ENCODE measurements around the gene GRID2.

Gene GRID2

DNA sequence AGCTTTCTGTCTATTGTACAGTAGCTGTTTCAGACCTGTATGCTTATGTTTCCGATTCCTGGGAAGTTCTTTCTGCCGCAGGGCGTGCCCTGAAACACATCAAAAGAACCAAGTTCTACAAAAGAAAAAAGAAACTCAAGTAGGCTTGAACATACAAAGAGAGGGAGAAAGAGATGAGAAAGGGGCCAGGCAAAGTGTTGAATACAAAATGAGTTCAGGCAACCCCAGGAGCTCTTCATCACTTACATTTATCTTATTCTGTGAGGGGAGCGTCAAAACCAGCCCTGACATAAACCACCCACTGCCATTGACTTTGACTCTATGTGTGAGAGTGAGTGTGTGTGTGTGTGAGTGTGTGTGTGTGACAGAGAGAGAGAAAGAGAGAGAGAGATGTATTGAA lies 1498.3 kb downstream of the GRID2 start:
- DNase-seq: no peak
- Histone ChIP-seq H2BK12ac (ENCODE audit: low read length) (no peak overlapping the region), H4K91ac (ENCODE audit: low read depth, low read length) (no peak overlapping the region), H2BK5ac (ENCODE audit: low read depth, low read length, poor library complexity) (no peak overlapping the region), H3K18ac (ENCODE audit: low read length) (no peak overlapping the region), H3K4ac (ENCODE audit: low read depth, low read length) (no peak overlapping the region), H3K9me3 (ENCODE audit: insufficient read depth, low read depth, low read length) (no peaks in the 10 kb centered on the region), H3K4me1 (ENCODE audit: control insufficient read depth in 1 of 2, insufficient read depth in 2 of 2, low read length in 2 of 2) (no peaks in the 10 kb centered on the region), H2BK120ac (ENCODE audit: insufficient read depth, low read length, poor library complexity) (no peak overlapping the region), H4K12ac (ENCODE audit: low read depth, low read length) (no peak overlapping the region), H2AK5ac (ENCODE audit: low read length) (no peak overlapping the region), H3K9ac (ENCODE audit: low read length) (no peak overlapping the region), H3K4me3 (ENCODE audit: low read depth, low read length) (no peak overlapping the region), H3K27ac (ENCODE audit: low read depth, low read length) (no peak overlapping the region), H3K14ac (ENCODE audit: low read length) (no peak overlapping the region), H3K27me3 (ENCODE audit: insufficient read depth, low read length) (no peaks in the 10 kb centered on the region), H3K36me3 (ENCODE audit: control insufficient read depth in 1 of 2, insufficient read depth in 2 of 2, low read length in 2 of 2) (no peaks in the 10 kb centered on the region), H3K23ac (ENCODE audit: low read length) (no peak overlapping the region), H3K79me2 (ENCODE audit: control insufficient read depth, insufficient read depth, low read length, poor library complexity) (no peaks in the 10 kb centered on the region), H3K4me2 (ENCODE audit: low read length) (no peak overlapping the region), H4K8ac (ENCODE audit: low read depth, low read length) (no peak overlapping the region), H3K79me1 (ENCODE audit: low read length) (no peaks in the 10 kb centered on the region), H2AFZ (ENCODE audit: insufficient read depth, low read length, poor library complexity) (no peak overlapping the region)
- no CpG with 5 or more reads among the region's 4 CpGs for WGBS (ENCODE audit: extremely low coverage, insufficient coverage, insufficient read length)

DNA sequence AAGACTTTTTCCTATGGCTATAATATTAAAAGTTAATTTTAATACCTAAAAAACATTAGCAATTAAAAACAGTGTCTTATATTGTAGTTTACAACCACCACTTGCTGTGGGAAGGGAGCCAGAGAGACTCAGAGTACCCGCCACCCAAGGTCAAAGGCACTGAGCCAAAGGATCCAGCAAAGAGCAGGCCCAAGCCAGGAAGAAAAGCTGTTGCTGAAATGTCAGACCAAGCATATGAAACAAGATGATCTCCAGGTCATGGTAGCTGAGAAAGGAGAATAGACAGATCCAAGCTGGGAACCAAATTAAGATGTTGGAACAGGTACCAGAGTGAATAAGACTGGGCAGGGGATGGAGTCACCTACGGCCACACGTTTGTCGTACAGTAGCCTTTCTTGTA lies 1506.0 kb downstream of the GRID2 start:
- Histone ChIP-seq H3K79me2 (ENCODE audit: control insufficient read depth, insufficient read depth, low read length, poor library complexity) (no peaks in the 10 kb centered on the region), H4K8ac (ENCODE audit: low read depth, low read length) (no peak overlapping the region), H2BK5ac (ENCODE audit: low read depth, low read length, poor library complexity) (no peak overlapping the region), H3K27ac (ENCODE audit: low read depth, low read length) (no peak overlapping the region), H3K9ac (ENCODE audit: low read length) (no peak overlapping the region), H4K91ac (ENCODE audit: low read depth, low read length) (no peak overlapping the region), H3K27me3 (ENCODE audit: insufficient read depth, low read length) (no peaks in the 10 kb centered on the region), H2BK12ac (ENCODE audit: low read length) (no peak overlapping the region), H2AFZ (ENCODE audit: insufficient read depth, low read length, poor library complexity) (no peak overlapping the region), H3K4ac (ENCODE audit: low read depth, low read length) (no peak overlapping the region), H3K9me3 (ENCODE audit: insufficient read depth, low read depth, low read length) (no peaks in the 10 kb centered on the region), H3K23ac (ENCODE audit: low read length) (no peak overlapping the region), H3K79me1 (ENCODE audit: low read length) (no peaks in the 10 kb centered on the region), H4K12ac (ENCODE audit: low read depth, low read length) (no peak overlapping the region), H3K4me1 (ENCODE audit: control insufficient read depth in 1 of 2, insufficient read depth in 2 of 2, low read length in 2 of 2) (no peaks in the 10 kb centered on the region), H3K4me2 (ENCODE audit: low read length) (no peak overlapping the region), H2BK120ac (ENCODE audit: insufficient read depth, low read length, poor library complexity) (no peak overlapping the region), H2AK5ac (ENCODE audit: low read length) (no peak overlapping the region), H3K14ac (ENCODE audit: low read length) (no peak overlapping the region), H3K36me3 (ENCODE audit: control insufficient read depth in 1 of 2, insufficient read depth in 2 of 2, low read length in 2 of 2) (no peaks in the 10 kb centered on the region), H3K4me3 (ENCODE audit: low read depth, low read length) (no peak overlapping the region), H3K18ac (ENCODE audit: low read length) (no peak overlapping the region)
- WGBS (ENCODE audit: extremely low coverage, insufficient coverage, insufficient read length): no CpG with 5 or more reads among the region's 4 CpGs
- no peak for DNase-seq

DNA sequence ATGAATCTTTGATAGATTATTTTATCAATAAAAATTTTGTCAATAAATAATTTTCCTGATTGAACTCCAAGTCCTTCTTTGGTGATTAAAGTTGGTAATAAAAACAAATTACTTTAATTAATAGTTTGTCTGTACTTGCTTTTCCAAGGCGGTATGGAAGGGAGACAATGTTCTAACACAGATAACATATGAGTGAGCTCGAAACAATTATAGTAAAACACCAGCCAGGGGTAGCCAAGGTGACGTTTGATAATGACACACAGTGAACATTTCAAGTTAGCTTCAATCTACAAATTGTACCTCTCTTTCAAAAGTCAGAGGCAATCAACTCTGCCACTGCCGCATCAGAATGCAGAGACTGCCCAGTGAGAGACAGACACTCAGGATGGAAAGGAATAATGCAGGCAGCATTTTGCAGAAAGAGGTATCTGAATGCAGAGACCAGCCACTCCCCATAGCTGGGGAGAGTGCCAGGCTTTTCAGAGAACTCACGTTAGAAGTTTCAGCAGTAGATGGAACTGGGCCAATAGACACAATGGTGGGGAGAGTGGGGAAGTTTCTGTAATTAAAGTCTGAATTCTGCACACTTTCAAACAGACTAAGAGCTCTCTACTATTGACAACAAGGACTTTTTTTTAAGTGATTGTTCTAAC lies 1506.7 kb downstream of the GRID2 start:
- no peak overlapping the region for H3K9ac ChIP-seq (ENCODE audit: low read length)
- no peaks in the 10 kb centered on the region for H3K79me2 ChIP-seq (ENCODE audit: control insufficient read depth, insufficient read depth, low read length, poor library complexity)
- no peak overlapping the region for H2BK120ac ChIP-seq (ENCODE audit: insufficient read depth, low read length, poor library complexity)
- no peaks in the 10 kb centered on the region for H3K79me1 ChIP-seq (ENCODE audit: low read length)
- no peak overlapping the region for H2AK5ac ChIP-seq (ENCODE audit: low read length)
- H3K9me3 ChIP-seq (ENCODE audit: insufficient read depth, low read depth, low read length): no peaks in the 10 kb centered on the region
- H3K4me3 ChIP-seq (ENCODE audit: low read depth, low read length): no peak overlapping the region
- H3K14ac ChIP-seq (ENCODE audit: low read length): no peak overlapping the region
- H2BK12ac ChIP-seq (ENCODE audit: low read length): no peak overlapping the region
- H3K18ac ChIP-seq (ENCODE audit: low read length): no peak overlapping the region
- no peaks in the 10 kb centered on the region for H3K36me3 ChIP-seq (ENCODE audit: control insufficient read depth in 1 of 2, insufficient read depth in 2 of 2, low read length in 2 of 2)
- no peak overlapping the region for H3K4ac ChIP-seq (ENCODE audit: low read depth, low read length)
- H4K8ac ChIP-seq (ENCODE audit: low read depth, low read length): no peak overlapping the region
- no peak overlapping the region for H3K23ac ChIP-seq (ENCODE audit: low read length)
- no peaks in the 10 kb centered on the region for H3K27me3 ChIP-seq (ENCODE audit: insufficient read depth, low read length)
- no peaks in the 10 kb centered on the region for H3K4me1 ChIP-seq (ENCODE audit: control insufficient read depth in 1 of 2, insufficient read depth in 2 of 2, low read length in 2 of 2)
- no peak for DNase-seq
- no peak overlapping the region for H3K4me2 ChIP-seq (ENCODE audit: low read length)
- no peak overlapping the region for H4K91ac ChIP-seq (ENCODE audit: low read depth, low read length)
- WGBS (ENCODE audit: extremely low coverage, insufficient coverage, insufficient read length): no CpG with 5 or more reads among the region's 5 CpGs
- no peak overlapping the region for H3K27ac ChIP-seq (ENCODE audit: low read depth, low read length)
- H2AFZ ChIP-seq (ENCODE audit: insufficient read depth, low read length, poor library complexity): no peak overlapping the region
- no peak overlapping the region for H4K12ac ChIP-seq (ENCODE audit: low read depth, low read length)
- no peak overlapping the region for H2BK5ac ChIP-seq (ENCODE audit: low read depth, low read length, poor library complexity)

- no peak overlapping the region for H2AK5ac ChIP-seq (ENCODE audit: low read length)
- no peaks in the 10 kb centered on the region for H3K27me3 ChIP-seq (ENCODE audit: insufficient read depth, low read length)
- H3K36me3 ChIP-seq (ENCODE audit: control insufficient read depth in 1 of 2, insufficient read depth in 2 of 2, low read length in 2 of 2): no peaks in the 10 kb centered on the region
- no peak overlapping the region for H2AFZ ChIP-seq (ENCODE audit: insufficient read depth, low read length, poor library complexity)
- H2BK120ac ChIP-seq (ENCODE audit: insufficient read depth, low read length, poor library complexity): no peak overlapping the region
- no peak overlapping the region for H3K4me3 ChIP-seq (ENCODE audit: low read depth, low read length)
- no peaks in the 10 kb centered on the region for H3K79me1 ChIP-seq (ENCODE audit: low read length)
- no peak overlapping the region for H3K4ac ChIP-seq (ENCODE audit: low read depth, low read length)
- H4K91ac ChIP-seq (ENCODE audit: low read depth, low read length): no peak overlapping the region
- no peak overlapping the region for H3K27ac ChIP-seq (ENCODE audit: low read depth, low read length)
- WGBS (ENCODE audit: extremely low coverage, insufficient coverage, insufficient read length): no CpG with 5 or more reads among the region's 2 CpGs
- no peaks in the 10 kb centered on the region for H3K4me1 ChIP-seq (ENCODE audit: control insufficient read depth in 1 of 2, insufficient read depth in 2 of 2, low read length in 2 of 2)
- no peak overlapping the region for H3K18ac ChIP-seq (ENCODE audit: low read length)
- DNase-seq: no peak
- no peak overlapping the region for H3K4me2 ChIP-seq (ENCODE audit: low read length)
- no peak overlapping the region for H2BK12ac ChIP-seq (ENCODE audit: low read length)
- H4K8ac ChIP-seq (ENCODE audit: low read depth, low read length): no peak overlapping the region
- no peaks in the 10 kb centered on the region for H3K79me2 ChIP-seq (ENCODE audit: control insufficient read depth, insufficient read depth, low read length, poor library complexity)
- H2BK5ac ChIP-seq (ENCODE audit: low read depth, low read length, poor library complexity): no peak overlapping the region
- H3K9ac ChIP-seq (ENCODE audit: low read length): no peak overlapping the region
- H3K23ac ChIP-seq (ENCODE audit: low read length): no peak overlapping the region
- H3K14ac ChIP-seq (ENCODE audit: low read length): no peak overlapping the region
- no peaks in the 10 kb centered on the region for H3K9me3 ChIP-seq (ENCODE audit: insufficient read depth, low read depth, low read length)
- no peak overlapping the region for H4K12ac ChIP-seq (ENCODE audit: low read depth, low read length)
Measured at GRCh38 chr4:93813092-93813491, 1509.3 kb downstream of the GRID2 start.

Measured in trophoblast cell (in vitro differentiated cells and primary cell).